Measurements from ENCODE around the gene PEA15.

Gene PEA15

DNA sequence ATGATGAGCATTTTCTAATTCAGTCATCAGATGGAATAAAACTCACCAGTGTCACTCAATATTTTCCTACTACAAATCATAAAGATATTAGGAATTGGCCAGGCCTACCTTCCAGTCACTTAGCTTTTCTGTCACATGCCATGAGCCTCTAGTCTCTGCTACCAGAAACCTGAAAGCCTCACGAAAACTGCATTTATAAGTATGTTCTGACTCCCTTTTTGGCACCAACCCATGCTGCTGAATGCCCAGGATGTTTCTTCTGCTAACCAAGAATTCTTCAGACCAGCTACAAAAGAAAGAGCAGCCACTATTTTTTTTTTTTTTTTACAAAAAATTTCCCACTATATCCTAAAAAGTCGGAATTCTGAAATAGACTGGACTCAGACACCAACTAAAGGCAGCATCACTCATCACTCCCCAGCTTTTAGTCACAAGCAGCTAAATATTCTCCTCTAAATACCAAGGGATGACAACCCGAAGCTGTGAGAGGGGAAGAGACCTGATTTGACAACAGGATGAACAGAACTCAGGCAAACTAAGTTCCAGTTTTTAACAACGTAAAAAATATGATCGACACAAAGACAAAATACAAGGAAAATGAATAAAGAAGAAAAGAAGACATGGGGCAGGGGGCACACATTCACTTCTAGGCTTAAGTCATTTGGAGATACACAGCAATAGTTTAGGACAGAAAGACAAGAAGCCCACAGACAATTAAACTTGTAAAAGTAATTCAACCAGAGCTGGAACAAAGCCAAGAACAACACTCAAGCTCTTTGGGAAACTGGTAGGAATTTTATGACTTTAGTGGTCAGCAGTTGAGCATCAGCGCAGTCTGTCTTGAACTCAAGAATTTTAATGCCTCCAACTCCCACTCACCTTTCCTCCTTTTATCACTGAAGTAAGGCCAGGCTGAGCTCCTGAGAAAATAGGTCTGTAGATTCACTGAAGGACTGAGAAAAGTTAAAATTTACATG lies 55.5 kb downstream of the PEA15 start (continued):
- no peak for TF ChIP-seq CTCF (tag by site-specific recombination; IDR thresholded peaks at IDR 0.05)
- TF ChIP-seq ZNF404 (tag by site-specific recombination; IDR thresholded peaks at IDR 0.05) = no peak

GRCh38 chr1:160261556-160261892 lies 56.3 kb downstream of the PEA15 start:
- Histone ChIP-seq H3K4me3 (ENCODE audit: low read depth, low read length) (peak overlapping the region; percentile 94), H3K4me1 (ENCODE audit: control insufficient read depth, insufficient read depth, low read length) (peaks cover 31% of the 10 kb centered on the region), H3K27ac (ENCODE audit: extremely low read depth, low read depth, low read length) (peak overlapping the region; percentile 92), H3K36me3 (ENCODE audit: control insufficient read depth in 2 of 2, insufficient read depth in 1 of 2, low read length in 2 of 2) (no peaks in the 10 kb centered on the region), H3K9me3 (ENCODE audit: control insufficient read depth, insufficient read depth, low read depth, low read length) (no peaks in the 10 kb centered on the region)
- ChIA-PET CTCF (interaction anchor here (0.6 to 5.4 kb wide), 5 partner anchors 9 to 1066 kb away, joined by 3 to 35 read pairs (median 5); no protein-coding TSS in a partner anchor), POLR2A (interaction anchor here (0.8 to 1.8 kb wide), 7 partner anchors 9 to 163 kb away, joined by 3 to 10 read pairs (median 4); partner anchors contain the start of genes IGSF8 and PEX19)
- TF ChIP-seq ZNF398 (tag by site-specific recombination; IDR thresholded peaks at IDR 0.05) (peak; percentile 70), WT1 (tag by site-specific recombination; IDR thresholded peaks at IDR 0.05) (peak; percentile 62), ZNF335 (tag by site-specific recombination; conservative IDR thresholded peaks at IDR 0.05) (0 out of 2 replicates have a peak, but pooled peaks have one; percentile 25), ZNF239 (tag by site-specific recombination; IDR thresholded peaks at IDR 0.05) (no peak), ZNF677 (tag by site-specific recombination; IDR thresholded peaks at IDR 0.05) (no peak), TRIM28 (IDR thresholded peaks at IDR 0.05; ENCODE audit: borderline replicate concordance, low read length) (no peak), REST (tag by site-specific recombination; IDR thresholded peaks at IDR 0.05) (no peak), GFI1B (tag by site-specific recombination; IDR thresholded peaks at IDR 0.05) (0 out of 2 replicates have a peak, but pooled peaks have one; percentile 19)

- CTCF ChIA-PET = interaction anchor here (0.6 to 1.7 kb wide), 9 partner anchors 8 to 1130 kb away, joined by 3 to 10 read pairs (median 3); no protein-coding TSS in a partner anchor
- POLR2A ChIA-PET = interaction anchor here (1.0 to 1.8 kb wide), 8 partner anchors 10 to 337 kb away, joined by 3 to 10 read pairs (median 5); partner anchors contain the start of genes PEX19 and TAGLN2
- Histone ChIP-seq H3K36me3 (ENCODE audit: control insufficient read depth in 2 of 2, insufficient read depth in 1 of 2, low read length in 2 of 2) (no peaks in the 10 kb centered on the region), H3K4me1 (ENCODE audit: control insufficient read depth, insufficient read depth, low read length) (peaks cover 25% of the 10 kb centered on the region), H3K27ac (ENCODE audit: extremely low read depth, low read depth, low read length) (peak within 1 kb of the TSS; percentile 92), H3K4me3 (ENCODE audit: low read depth, low read length) (peak within 1 kb of the TSS; percentile 94), H3K9me3 (ENCODE audit: control insufficient read depth, insufficient read depth, low read depth, low read length) (no peaks in the 10 kb centered on the region)
- TF ChIP-seq ZNF391 (tag by site-specific recombination; IDR thresholded peaks at IDR 0.05; ENCODE audit: borderline replicate concordance, low read depth) (peak; percentile 97), SP2 (tag by site-specific recombination; IDR thresholded peaks at IDR 0.05) (peak; percentile 66), ZNF654 (tag by site-specific recombination; IDR thresholded peaks at IDR 0.05; ENCODE audit: low read depth) (no peak), ZNF10 (tag by site-specific recombination; IDR thresholded peaks at IDR 0.05) (0 out of 2 replicates have a peak, but pooled peaks have one; percentile 8), ZBTB11 (tag by site-specific recombination; conservative IDR thresholded peaks at IDR 0.05; ENCODE audit: low read depth) (peak; percentile 75)
- TF ChIP-seq, protein P1, sequence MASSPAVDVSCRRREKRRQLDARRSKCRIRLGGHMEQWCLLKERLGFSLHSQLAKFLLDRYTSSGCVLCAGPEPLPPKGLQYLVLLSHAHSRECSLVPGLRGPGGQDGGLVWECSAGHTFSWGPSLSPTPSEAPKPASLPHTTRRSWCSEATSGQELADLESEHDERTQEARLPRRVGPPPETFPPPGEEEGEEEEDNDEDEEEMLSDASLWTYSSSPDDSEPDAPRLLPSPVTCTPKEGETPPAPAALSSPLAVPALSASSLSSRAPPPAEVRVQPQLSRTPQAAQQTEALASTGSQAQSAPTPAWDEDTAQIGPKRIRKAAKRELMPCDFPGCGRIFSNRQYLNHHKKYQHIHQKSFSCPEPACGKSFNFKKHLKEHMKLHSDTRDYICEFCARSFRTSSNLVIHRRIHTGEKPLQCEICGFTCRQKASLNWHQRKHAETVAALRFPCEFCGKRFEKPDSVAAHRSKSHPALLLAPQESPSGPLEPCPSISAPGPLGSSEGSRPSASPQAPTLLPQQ (tag by site-specific recombination; IDR thresholded peaks at IDR 0.05) = peak; percentile 75
Measured at GRCh38 chr1:160261893-160262794, 57.0 kb downstream of the PEA15 start, which contains the start of gene DCAF8. Gene DCAF8 (minus strand): TSS chr1:160262549. CDS start chr1:160244008, 18,541 bp downstream.
